Thoracic aorta endothelial cell (primary cell): ENCODE data around the gene CTLA4. TPM values are rescaled to one million over a fixed set of nuclear protein-coding genes. Genes with fewer than 3 reads are reported as not detected.

Source experiments
- total RNA-seq: library from RNA; depleted of rRNA; stranded (reverse); fragments of >200 nt; gene quantifications from 2 replicates; pipeline ENCODE4 v1.2.3, GENCODE V29; 2012

Gene CTLA4
- total RNA-seq, result not detected in 2 replicates

GRCh38 chr2:203867561-203868200, at the start of gene CTLA4:
Gene CTLA4 (plus strand): TSS chr2:203867771. CDS start chr2:203867943, 172 bp downstream.

Other genes starting within 250 kb of the CTLA4 start
- under 0.01 and 0.07 TPM in 2 replicates for gene CD28, start 161.1 kb upstream of the CTLA4 start, total RNA-seq
- gene ICOS, start 69.0 kb downstream of the CTLA4 start, total RNA-seq, result not detected in 2 replicates